OCI-LY1 (cell line): Measurements from ENCODE around the gene TMED6.

Experiments
- CTCF ChIP-seq: fragments of 200-600 bp; sonication (generic), shearing (Covaris generic); IDR thresholded peaks from 2 replicates; pipeline ENCODE4 v1.5.1; 2017; ENCODE audit warnings: mild to moderate bottlenecking, antibody characterized with exemption, low read length, moderate library complexity, mixed read lengths
- EZH2 ChIP-seq: fragments of 200-600 bp; sonication (generic), shearing (Covaris generic); IDR thresholded peaks from 2 replicates; pipeline ENCODE4 v1.8.0; 2017; ENCODE audit warnings: borderline replicate concordance, mixed run types, mild to moderate bottlenecking, antibody characterized with exemption, low read length, moderate library complexity, mixed read lengths

DNA sequence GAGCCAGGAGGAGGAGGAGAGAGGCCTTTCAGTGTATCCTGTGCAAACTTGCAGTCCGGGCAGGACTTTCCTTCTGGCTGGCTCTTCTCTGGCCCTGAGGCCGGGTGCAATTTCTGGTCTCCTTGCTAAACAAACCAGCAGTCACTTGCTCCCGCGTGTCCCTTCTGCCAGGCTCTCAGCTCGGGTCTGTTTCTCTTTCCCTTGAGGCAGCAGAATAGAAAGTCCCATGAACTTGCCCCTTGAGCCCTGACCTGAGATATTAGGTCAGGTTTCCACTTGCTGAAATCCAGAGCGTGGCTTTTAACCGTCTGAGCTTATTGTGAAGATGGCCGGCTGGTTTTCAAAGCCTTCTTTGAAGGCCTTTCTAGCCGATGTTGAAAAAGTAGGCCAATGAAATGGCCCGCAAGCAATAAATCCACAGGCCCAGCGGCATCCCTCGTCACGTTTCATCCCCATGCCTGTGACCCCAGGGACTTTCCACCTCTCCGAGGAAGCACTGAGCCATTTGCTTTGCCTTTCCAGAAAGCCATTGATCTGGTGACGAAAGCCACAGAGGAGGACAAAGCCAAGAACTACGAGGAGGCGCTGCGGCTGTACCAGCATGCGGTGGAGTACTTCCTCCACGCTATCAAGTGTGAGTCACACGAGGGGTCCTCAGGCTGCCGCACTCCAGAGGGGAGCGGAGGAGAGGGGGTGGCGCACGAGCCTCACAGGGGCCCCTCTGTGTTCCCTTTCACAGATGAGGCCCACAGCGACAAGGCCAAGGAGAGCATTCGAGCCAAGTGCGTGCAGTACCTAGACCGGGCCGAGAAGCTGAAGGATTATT is 35.9 kb downstream of the TMED6 start:
- no peak for TF ChIP-seq EZH2
- TF ChIP-seq CTCF, result no peak
